Neuronal stem cell (in vitro differentiated cells): ENCODE data around the gene FRMPD4.

Experiments
- DNase-seq: peaks from one replicate; pipeline ENCODE4 v3.0.0-alpha.2; 2013; ENCODE audit warnings: low spot score
- H2AFZ ChIP-seq: one replicate; pipeline ENCODE4 v1.6.1; 2013; ENCODE audit warnings: mild to moderate bottlenecking, low read length, inconsistent platforms
- H2AK5ac ChIP-seq: 2 replicates; pipeline ENCODE4 v1.6.1; 2013; ENCODE audit warnings: low read depth, mild to moderate bottlenecking, inconsistent platforms, low read length, moderate library complexity, mixed read lengths
- H2BK120ac ChIP-seq: 2 replicates; pipeline ENCODE4 v1.6.1; 2013; ENCODE audit warnings: low read depth, mild to moderate bottlenecking, inconsistent platforms, low read length, moderate library complexity, mixed read lengths
- H2BK12ac ChIP-seq: one replicate; pipeline ENCODE4 v1.6.1; 2013; ENCODE audit warnings: low read length, inconsistent platforms
- H2BK15ac ChIP-seq: 2 replicates; pipeline ENCODE4 v1.6.1; 2013; ENCODE audit warnings: mild to moderate bottlenecking, low read length, inconsistent platforms, mixed read lengths
- H2BK5ac ChIP-seq: one replicate; pipeline ENCODE4 v1.6.1; 2013; ENCODE audit warnings: inconsistent platforms, mild to moderate bottlenecking, low read length, moderate library complexity
- H3K14ac ChIP-seq: one replicate; pipeline ENCODE4 v1.6.1; 2013; ENCODE audit warnings: low read length, inconsistent platforms
- H3K18ac ChIP-seq: 2 replicates; pipeline ENCODE4 v1.6.1; 2013; ENCODE audit warnings: low read length, inconsistent platforms
- H3K23ac ChIP-seq: 2 replicates; pipeline ENCODE4 v1.6.1; 2013; ENCODE audit warnings: low read depth, mild to moderate bottlenecking, mixed read lengths, low read length, inconsistent platforms; ENCODE audit not compliant: poor library complexity
- H3K27ac ChIP-seq: replicated peaks from 3 replicates; pipeline ENCODE4 v1.5.1; 2013; ENCODE audit warnings: low read length, inconsistent platforms
- H3K27me3 ChIP-seq, 3 experiments: 2 replicates each; pipeline ENCODE4 v1.6.1; 2013; ENCODE audit warnings: low read length in 3 of 3, mild to moderate bottlenecking in 2 of 3, inconsistent platforms in 1 of 3, low read depth in 1 of 3, mixed read lengths in 1 of 3, moderate library complexity in 1 of 3; ENCODE audit not compliant: control insufficient read depth in 3 of 3, insufficient read depth in 3 of 3
- H3K36me3 ChIP-seq, 2 donors: replicated peaks in 1 of 2; 2 replicates each; pipeline ENCODE4 v1.6.1; 2013; ENCODE audit warnings: low read length in 2 of 2; ENCODE audit not compliant: control insufficient read depth in 2 of 2, insufficient read depth in 2 of 2
- H3K4ac ChIP-seq: 2 replicates; pipeline ENCODE4 v1.6.1; 2013; ENCODE audit warnings: inconsistent platforms, mild to moderate bottlenecking, low read length, moderate library complexity
- H3K4me1 ChIP-seq, 2 donors: 1 replicate in 1 of 2; 2 replicates in 1 of 2; pipeline ENCODE4 v1.6.1; 2013; ENCODE audit warnings: low read length in 2 of 2, low read depth in 1 of 2; ENCODE audit not compliant: control insufficient read depth in 2 of 2, insufficient read depth in 1 of 2
- H3K4me2 ChIP-seq: one replicate; pipeline ENCODE4 v1.6.1; 2013; ENCODE audit warnings: mild to moderate bottlenecking, low read length, inconsistent platforms; ENCODE audit not compliant: insufficient read depth, poor library complexity, severe bottlenecking
- H3K4me3 ChIP-seq, 2 donors: 2 replicates each; pipeline ENCODE4 v1.5.1; 2013; ENCODE audit warnings: low read length in 2 of 2, mild to moderate bottlenecking in 2 of 2, inconsistent platforms in 1 of 2, moderate library complexity in 1 of 2
- H3K79me1 ChIP-seq: one replicate; pipeline ENCODE4 v1.6.1; 2013; ENCODE audit warnings: low read depth, mild to moderate bottlenecking, inconsistent platforms, low read length, moderate library complexity
- H3K9ac ChIP-seq: one replicate; pipeline ENCODE4 v1.6.1; 2013; ENCODE audit warnings: mild to moderate bottlenecking, low read depth, low read length, inconsistent platforms; ENCODE audit not compliant: poor library complexity
- H3K9me3 ChIP-seq, 2 donors: replicated peaks in 1 of 2; 2 replicates each; pipeline versions ENCODE3 to v1.6.1; 2013; ENCODE audit warnings: low read length in 2 of 2, mild to moderate bottlenecking in 2 of 2, inconsistent platforms in 1 of 2, low read depth in 1 of 2, mixed read lengths in 1 of 2, moderate library complexity in 1 of 2; ENCODE audit not compliant: control insufficient read depth in 2 of 2, insufficient read depth in 1 of 2
- H4K8ac ChIP-seq: one replicate; pipeline ENCODE4 v1.6.1; 2013; ENCODE audit warnings: low read depth, mild to moderate bottlenecking, inconsistent platforms, low read length, moderate library complexity
- H4K91ac ChIP-seq: one replicate; pipeline ENCODE4 v1.6.1; 2013; ENCODE audit warnings: low read length, low read depth, mild to moderate bottlenecking, inconsistent platforms; ENCODE audit not compliant: poor library complexity
- WGBS, 2 donors: extraction: QIAGEN DNeasy Blood & Tissue Kit; methylation state at CpG; one replicate each; pipeline ENCODE4 v1.1.7; 2013; ENCODE audit warnings: missing lambda C conversion rate in 2 of 2, mixed read lengths in 1 of 2; ENCODE audit not compliant: insufficient read length in 2 of 2, insufficient replicate concordance in 1 of 2; ENCODE audit errors: extremely low coverage in 2 of 2; 5-methylcytosine and 5-hydroxymethylcytosine counted together

Gene FRMPD4

GRCh38 chrX:12378706-12379105 is 240.4 kb downstream of the FRMPD4 start:
- Histone ChIP-seq H3K14ac (no peak overlapping the region), H2AK5ac (no peak overlapping the region), H3K9me3 (no peaks in the 10 kb centered on the region), H3K27ac (no peak overlapping the region), H2BK12ac (no peak overlapping the region), H3K4me2 (no peak overlapping the region), H3K27me3 (no peaks in the 10 kb centered on the region), H3K9ac (no peak overlapping the region), H2BK15ac (no peak overlapping the region), H2AFZ (no peak overlapping the region), H3K4me3 (no peak overlapping the region), H4K91ac (no peak overlapping the region), H2BK5ac (no peak overlapping the region), H3K23ac (no peak overlapping the region), H3K18ac (no peak overlapping the region), H3K4ac (no peak overlapping the region), H3K4me1 (no peaks in the 10 kb centered on the region), H2BK120ac (no peak overlapping the region), H3K36me3 (no peaks in the 10 kb centered on the region), H4K8ac (no peak overlapping the region), H3K79me1 (no peaks in the 10 kb centered on the region)
- no peak for DNase-seq
- no CpG with 5 or more reads among the region's 1 CpG for WGBS, 2 donors

GRCh38 chrX:12379671-12380070 is 241.4 kb downstream of the FRMPD4 start:
- Histone ChIP-seq H2BK12ac (no peak overlapping the region), H2BK120ac (no peak overlapping the region), H4K91ac (no peak overlapping the region), H2BK5ac (no peak overlapping the region), H3K36me3 (no peaks in the 10 kb centered on the region), H3K9me3 (no peaks in the 10 kb centered on the region), H3K27ac (no peak overlapping the region), H3K4me2 (no peak overlapping the region), H2AK5ac (no peak overlapping the region), H3K4me3 (no peak overlapping the region), H3K14ac (no peak overlapping the region), H3K9ac (no peak overlapping the region), H3K4me1 (no peaks in the 10 kb centered on the region), H3K79me1 (no peaks in the 10 kb centered on the region), H3K4ac (no peak overlapping the region), H3K18ac (no peak overlapping the region), H2BK15ac (no peak overlapping the region), H4K8ac (no peak overlapping the region), H3K27me3 (no peaks in the 10 kb centered on the region), H3K23ac (no peak overlapping the region), H2AFZ (no peak overlapping the region)
- WGBS, 2 donors: no CpG with 5 or more reads among the region's 3 CpGs
- no peak for DNase-seq

GRCh38 chrX:12383196-12383595 is 244.9 kb downstream of the FRMPD4 start:
- H2AK5ac ChIP-seq: no peak overlapping the region
- H2BK120ac ChIP-seq: no peak overlapping the region
- no peak overlapping the region for H3K4ac ChIP-seq
- no peak overlapping the region for H2AFZ ChIP-seq
- no peak overlapping the region for H3K27ac ChIP-seq
- no peak overlapping the region for H2BK5ac ChIP-seq
- no peaks in the 10 kb centered on the region for H3K9me3 ChIP-seq
- H2BK12ac ChIP-seq: no peak overlapping the region
- H4K8ac ChIP-seq: no peak overlapping the region
- H3K4me3 ChIP-seq: no peak overlapping the region
- H3K79me1 ChIP-seq: no peaks in the 10 kb centered on the region
- H3K23ac ChIP-seq: no peak overlapping the region
- H3K36me3 ChIP-seq: no peaks in the 10 kb centered on the region
- no peak overlapping the region for H2BK15ac ChIP-seq
- no peak overlapping the region for H3K18ac ChIP-seq
- no peak overlapping the region for H3K9ac ChIP-seq
- no peak overlapping the region for H3K14ac ChIP-seq
- H3K4me1 ChIP-seq: no peaks in the 10 kb centered on the region
- whole genome bisulfite sequencing, 2 donors: no CpG with 5 or more reads among the region's 2 CpGs
- H3K27me3 ChIP-seq: no peaks in the 10 kb centered on the region
- H3K4me2 ChIP-seq: no peak overlapping the region
- no peak for DNase-seq
- H4K91ac ChIP-seq: no peak overlapping the region

- H2BK15ac ChIP-seq: no peak overlapping the region
- H3K23ac ChIP-seq: no peak overlapping the region
- no CpG with 5 or more reads among the region's 1 CpG for WGBS, 2 donors
Observed at GRCh38 chrX:12390301-12390700, 252.0 kb downstream of the FRMPD4 start.

More at GRCh38 chrX:12390301-12390700, 252.0 kb downstream of the FRMPD4 start:
- H3K9ac ChIP-seq: no peak overlapping the region
- H3K27ac ChIP-seq: no peak overlapping the region
- H4K8ac ChIP-seq: no peak overlapping the region
- H4K91ac ChIP-seq: no peak overlapping the region
- DNase-seq: no peak
- H3K27me3 ChIP-seq: no peaks in the 10 kb centered on the region
- no peak overlapping the region for H2BK5ac ChIP-seq
- H2BK12ac ChIP-seq: no peak overlapping the region
- no peak overlapping the region for H2AFZ ChIP-seq
- no peaks in the 10 kb centered on the region for H3K4me1 ChIP-seq
- H3K4me3 ChIP-seq: no peak overlapping the region
- no peaks in the 10 kb centered on the region for H3K79me1 ChIP-seq
- H3K36me3 ChIP-seq: no peaks in the 10 kb centered on the region
- no peak overlapping the region for H3K18ac ChIP-seq
- H3K9me3 ChIP-seq: no peaks in the 10 kb centered on the region
- H3K4me2 ChIP-seq: no peak overlapping the region
- H2BK120ac ChIP-seq: no peak overlapping the region
- H2AK5ac ChIP-seq: no peak overlapping the region
- no peak overlapping the region for H3K14ac ChIP-seq
- no peak overlapping the region for H3K4ac ChIP-seq
